HuH-7 (cell line): Measurements from ENCODE around the gene FTCDNL1.

Experiments used
- DNase-seq: peaks from one replicate; pipeline ENCODE4 v3.0.0; 2011; ENCODE audit warnings: low spot score

FTCDNL1 gene

DNA sequence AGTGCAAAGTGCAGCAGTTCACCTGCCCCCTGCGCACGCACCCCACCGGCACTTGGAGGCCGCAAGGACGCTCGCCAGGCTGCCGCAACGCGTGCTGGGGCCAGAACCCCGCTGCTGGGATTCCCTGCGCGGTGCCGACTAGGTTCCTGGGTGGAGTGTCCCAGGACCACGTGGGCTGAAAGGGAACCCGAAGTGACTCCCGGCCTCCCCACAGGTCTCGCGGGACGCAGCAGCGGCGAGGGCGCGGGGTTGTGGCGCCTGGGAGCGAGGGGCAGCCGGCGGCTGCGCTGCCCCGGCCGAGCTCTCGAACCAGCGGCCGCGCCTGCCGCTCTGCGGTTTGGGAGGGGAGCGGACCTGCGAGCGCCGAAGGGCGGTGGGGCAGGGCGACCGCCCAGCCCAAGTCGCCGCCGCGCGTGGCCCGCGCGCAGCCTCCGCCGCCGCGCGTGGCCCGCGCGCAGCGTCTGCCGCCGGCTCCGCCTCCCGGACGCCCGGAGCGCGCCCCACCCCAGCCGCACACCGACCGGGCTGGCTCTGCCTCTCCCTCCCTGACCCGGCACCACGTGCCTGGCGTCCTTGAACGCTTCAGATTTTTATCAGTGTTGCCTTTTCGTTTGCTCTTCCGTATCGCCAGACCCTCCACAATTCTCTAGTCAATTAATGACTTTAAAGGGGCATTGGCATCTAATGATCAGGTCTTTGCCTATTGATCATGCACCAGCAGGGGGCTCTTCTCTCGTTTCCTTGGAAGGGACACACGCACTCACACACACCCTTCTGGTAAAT, at the start of gene FTCDNL1:
FTCDNL1 (minus strand) TSS at position 475 of the 783 bp plus-strand sequence. CDS start 2,230 bp downstream, outside the sequence.
- peak; percentile 62 for DNase-seq

DNA sequence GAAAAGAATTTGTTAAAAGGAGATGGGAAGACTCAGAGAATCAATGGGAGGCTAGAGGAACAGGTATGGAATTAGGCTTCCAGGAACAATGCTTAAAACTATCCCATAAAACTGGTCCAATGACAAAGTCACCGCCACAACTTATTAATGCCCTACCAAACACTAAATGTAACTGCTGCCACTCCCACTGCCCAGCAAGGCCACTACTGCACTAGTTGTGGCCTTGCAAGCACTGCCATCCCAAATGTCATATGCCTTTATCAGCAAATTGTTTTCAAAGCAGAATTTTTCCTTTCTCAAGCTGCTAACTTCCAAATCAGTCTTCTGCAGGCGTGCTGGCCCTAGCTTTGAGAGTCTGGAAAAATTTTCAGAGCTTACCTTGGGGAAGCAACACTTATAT, 45.6 kb upstream of the FTCDNL1 start:
- no peak for DNase-seq

GRCh38 chr2:199895406-199895805, 44.4 kb upstream of the FTCDNL1 start:
- DNase-seq = no peak

DNA sequence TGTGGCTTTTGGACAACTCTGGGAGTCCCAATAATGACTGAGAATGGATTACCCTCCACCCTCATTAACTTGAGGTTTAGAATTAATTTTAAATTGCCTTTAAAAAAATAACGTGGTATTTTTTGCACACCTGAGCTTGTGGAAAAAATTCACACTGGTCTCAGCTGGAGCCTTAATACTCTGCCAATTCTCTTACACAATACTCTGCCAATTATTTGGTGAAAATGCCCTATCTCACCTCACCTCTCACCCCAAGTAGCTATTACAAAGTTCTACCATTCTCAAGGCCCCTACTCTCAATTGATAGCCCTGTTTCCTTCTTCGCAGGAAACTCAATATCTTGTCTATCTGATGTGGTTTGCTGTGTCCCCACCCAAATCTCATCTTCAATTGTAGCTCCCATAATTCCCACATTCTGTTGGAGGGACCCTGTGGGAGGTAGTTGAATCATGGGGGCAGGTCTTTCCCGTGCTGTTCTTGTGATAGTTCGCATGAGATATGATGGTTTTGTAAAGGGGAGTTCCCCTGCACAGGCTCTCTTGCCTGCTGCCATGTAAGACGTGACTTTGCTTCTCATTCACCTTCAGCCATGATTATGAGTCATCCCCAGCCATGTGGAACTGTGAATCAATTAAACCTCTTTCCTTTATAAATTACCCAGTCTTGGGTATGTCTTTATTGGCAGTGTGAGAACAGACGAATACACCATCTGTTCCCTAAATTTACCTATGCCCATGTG, 32.7 kb upstream of the FTCDNL1 start:
- no peak for DNase-seq

DNA sequence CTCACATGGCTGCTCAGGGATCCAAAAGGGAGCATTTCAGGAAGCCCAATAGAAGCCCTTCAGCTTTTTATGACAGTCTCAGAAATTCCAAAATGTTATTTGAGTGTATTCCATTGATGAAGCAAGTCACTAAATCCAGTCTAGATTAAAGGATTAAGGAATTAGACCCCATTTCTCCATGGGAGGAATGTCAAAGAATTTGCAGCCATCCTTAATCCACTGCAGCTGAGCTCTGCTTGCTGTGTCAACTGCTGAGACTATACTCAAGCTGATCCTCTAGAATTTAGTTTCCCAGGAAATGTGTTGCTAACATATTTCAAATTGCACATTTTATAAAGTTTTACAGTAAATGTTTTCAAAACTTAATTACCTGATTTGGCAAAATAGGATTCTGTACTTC, 31.7 kb upstream of the FTCDNL1 start:
- no peak for DNase-seq

GRCh38 chr2:199875400-199875799, 24.4 kb upstream of the FTCDNL1 start:
- no peak for DNase-seq

- DNase-seq = no peak
Measured at GRCh38 chr2:199874209-199874608, 23.2 kb upstream of the FTCDNL1 start.

GRCh38 chr2:199870581-199870980, 19.6 kb upstream of the FTCDNL1 start:
- DNase-seq = no peak

GRCh38 chr2:199869653-199870052, 18.7 kb upstream of the FTCDNL1 start:
- no peak for DNase-seq

- no peak for DNase-seq
Measured at GRCh38 chr2:199869227-199869541, 18.2 kb upstream of the FTCDNL1 start.

- no peak for DNase-seq
Measured at GRCh38 chr2:199868431-199869226, 17.6 kb upstream of the FTCDNL1 start.

- DNase-seq = no peak
Measured at GRCh38 chr2:199865905-199866304, 14.9 kb upstream of the FTCDNL1 start.

DNA sequence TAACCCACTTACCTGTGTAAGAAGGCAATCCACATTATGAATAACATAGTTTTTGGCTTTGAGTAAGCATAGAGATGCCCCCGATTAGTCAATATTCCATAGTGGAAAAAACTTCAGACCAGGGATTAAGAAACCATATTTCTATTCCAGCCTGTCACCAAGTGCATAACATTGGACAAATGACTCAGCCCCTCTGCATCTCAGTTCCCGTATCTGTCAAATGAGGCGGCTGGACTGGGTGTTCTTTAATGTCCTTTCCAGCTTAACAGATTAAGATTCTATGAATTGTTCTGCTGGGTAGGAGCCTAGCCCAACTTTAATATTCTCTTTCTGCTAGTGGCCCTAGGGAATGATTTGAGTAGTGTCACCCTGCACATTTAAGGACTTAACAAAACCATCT, 11.8 kb upstream of the FTCDNL1 start:
- no peak for DNase-seq

GRCh38 chr2:199861132-199861774, 10.3 kb upstream of the FTCDNL1 start:
- peak; percentile 10 for DNase-seq

GRCh38 chr2:199855812-199856211, 4.8 kb upstream of the FTCDNL1 start:
- DNase-seq = no peak

DNA sequence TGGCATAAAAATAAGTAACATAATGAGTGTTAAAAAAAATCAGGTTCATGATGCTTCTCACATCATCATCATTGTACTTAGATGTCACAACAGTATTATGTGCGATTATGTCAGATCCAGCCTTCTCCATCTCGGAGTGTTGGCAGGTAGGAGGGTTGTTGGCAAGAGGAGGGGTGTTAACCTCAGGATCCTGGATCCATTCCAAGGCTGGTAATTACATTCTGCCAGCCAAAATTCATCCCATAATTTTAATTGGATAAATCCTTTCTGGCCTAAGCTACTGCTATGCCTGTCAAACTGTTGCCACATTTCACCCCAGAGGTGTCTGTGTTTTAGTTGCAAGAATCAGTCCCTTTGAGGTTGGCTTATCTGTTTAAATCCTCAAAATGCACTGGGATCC, 891 bp upstream of the FTCDNL1 start:
- DNase-seq = no peak

DNA sequence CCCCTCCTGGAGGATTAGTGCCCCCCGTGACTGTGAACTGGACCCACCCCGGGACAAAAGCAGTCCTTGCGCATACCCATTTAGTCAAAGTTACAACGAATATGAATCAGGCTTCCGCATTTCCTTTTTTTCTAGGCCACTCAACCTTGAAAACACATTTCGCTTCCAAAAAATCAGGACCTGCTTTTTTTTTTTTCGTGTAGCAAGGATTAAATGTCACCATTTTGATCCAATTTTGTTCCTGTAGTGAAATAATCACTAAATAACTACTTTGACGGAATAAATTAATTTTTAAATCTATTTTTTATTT, 464 bp upstream of the FTCDNL1 start:
- no peak for DNase-seq

GRCh38 chr2:199850218-199850717, 724 bp downstream of the FTCDNL1 start:
- DNase-seq = no peak

- no peak for DNase-seq
Measured at GRCh38 chr2:199848389-199849130, 2.4 kb downstream of the FTCDNL1 start.

DNA sequence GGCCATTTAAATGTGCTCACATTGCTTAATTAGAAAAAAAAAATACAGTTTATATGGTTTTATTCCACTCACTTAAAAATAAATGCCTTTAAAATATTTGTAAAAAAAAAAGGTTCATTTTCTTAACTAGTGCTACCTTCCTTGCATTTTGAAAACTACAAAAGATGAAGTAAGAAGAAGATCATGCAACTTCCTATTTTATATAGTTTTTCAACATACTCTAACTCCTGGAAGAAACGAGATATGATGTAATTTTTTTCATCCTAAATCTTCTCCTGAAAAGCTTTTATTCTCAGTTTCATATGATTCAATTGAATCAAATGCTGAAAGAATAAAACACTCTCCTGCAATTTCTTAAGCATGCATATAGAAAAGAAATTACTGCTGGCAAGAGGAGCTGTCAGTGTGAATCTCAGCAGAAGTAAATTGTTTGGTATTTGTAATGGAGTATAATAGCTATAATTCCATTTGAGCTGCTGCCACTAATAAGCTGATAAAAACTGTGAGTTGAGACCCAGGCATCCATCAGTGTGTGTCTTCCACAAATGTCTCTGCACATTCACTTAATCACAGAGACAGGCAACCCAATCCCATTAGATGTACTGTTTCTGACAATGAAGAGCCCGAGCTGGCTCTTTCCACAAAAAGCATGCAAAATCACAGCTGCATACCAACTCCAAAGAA, 3.7 kb downstream of the FTCDNL1 start:
- DNase-seq = no peak
